HEK293 (cell line): ENCODE results near the gene PRPH2.

Experiments
- CTCF ChIA-PET: fragments of 350-600 bp; formaldehyde crosslinking; extraction: SDS; loops from one replicate; lab custom pipeline; 2021; ENCODE audit warnings: antibody characterized with exemption; lab: Yijun Ruan, JAX
- POLR2A ChIA-PET: fragments of 300-600 bp; formaldehyde crosslinking; extraction: SDS; loops from one replicate; lab custom pipeline; 2020; ENCODE audit warnings: antibody characterized with exemption, inconsistent platforms; lab: Yijun Ruan, JAX
- H3K27ac ChIP-seq: fragments of 200-500 bp; sonication (Bioruptor generic); 2 replicates; pipeline ENCODE4 v1.5.1; 2014; ENCODE audit warnings: low read depth, low read length, control low read depth, inconsistent platforms; ENCODE audit errors: extremely low read depth
- H3K36me3 ChIP-seq, 2 experiments: fragments of 200-500 bp in 1 of 2; sonication (Bioruptor generic) in 1 of 2; 1 replicate in 1 of 2; 2 replicates in 1 of 2; pipeline ENCODE4 v1.5.1; 2014 to 2017; ENCODE audit warnings: inconsistent platforms in 2 of 2, low read length in 2 of 2; ENCODE audit not compliant: control insufficient read depth in 2 of 2, insufficient read depth in 1 of 2
- H3K4me1 ChIP-seq: fragments of 200-500 bp; sonication (Bioruptor generic); 2 replicates; pipeline ENCODE4 v1.5.1; 2014; ENCODE audit warnings: mild to moderate bottlenecking, low read length, inconsistent platforms; ENCODE audit not compliant: control insufficient read depth, insufficient read depth
- H3K4me3 ChIP-seq: 2 replicates; pipeline ENCODE4 v1.5.1; 2011; ENCODE audit warnings: low read depth, mild to moderate bottlenecking, control low read depth, low read length, moderate library complexity
- H3K9me3 ChIP-seq: fragments of 200-500 bp; sonication (Bioruptor generic); 2 replicates; pipeline ENCODE4 v1.5.1; 2014; ENCODE audit warnings: low read depth, low read length, inconsistent platforms; ENCODE audit not compliant: control insufficient read depth, insufficient read depth
- MYNN ChIP-seq: fragments of 450-650 bp; formaldehyde crosslinking; IDR thresholded peaks from 2 replicates; pipeline ENCODE4 v1.5.1; 2016; ENCODE audit warnings: missing biosample characterization, missing genetic modification characterization, borderline replicate concordance
- ZNF335 ChIP-seq: fragments of 450-650 bp; formaldehyde crosslinking; conservative IDR thresholded peaks from 2 replicates; pipeline ENCODE4 v1.5.1; 2016; ENCODE audit warnings: missing biosample characterization, missing genetic modification characterization
- ZNF510 ChIP-seq: fragments of 450-650 bp; formaldehyde crosslinking; IDR thresholded peaks from 2 replicates; pipeline ENCODE4 v1.5.1; 2018; ENCODE audit warnings: mild to moderate bottlenecking, missing genetic modification characterization, missing biosample characterization; ENCODE audit not compliant: insufficient replicate concordance
- ZSCAN30 ChIP-seq: fragments of 450-650 bp; IDR thresholded peaks from 2 replicates; pipeline ENCODE4 v1.5.1; 2018; ENCODE audit warnings: missing biosample characterization, mild to moderate bottlenecking, missing genetic modification characterization, moderate library complexity
- TF ChIP-seq, protein P1 (sequence below): fragments of 450-650 bp; formaldehyde crosslinking; IDR thresholded peaks from 2 replicates; pipeline ENCODE4 v1.5.1; 2016; ENCODE audit warnings: missing biosample characterization, missing genetic modification characterization, borderline replicate concordance
- TF ChIP-seq, protein P2 (sequence below): fragments of 450-650 bp; formaldehyde crosslinking; IDR thresholded peaks from 2 replicates; pipeline ENCODE4 v1.5.1; 2016; ENCODE audit warnings: missing biosample characterization, missing genetic modification characterization
- TF ChIP-seq, protein P3 (sequence below): fragments of 450-650 bp; formaldehyde crosslinking; IDR thresholded peaks from 2 replicates; pipeline ENCODE4 v1.5.1; 2017; ENCODE audit warnings: missing biosample characterization, missing genetic modification characterization
- TF ChIP-seq, protein P4 (sequence below): fragments of 450-650 bp; formaldehyde crosslinking; conservative IDR thresholded peaks from 2 replicates; pipeline ENCODE4 v1.5.1; 2016; ENCODE audit warnings: low read depth, missing biosample characterization, missing genetic modification characterization

Gene PRPH2

DNA sequence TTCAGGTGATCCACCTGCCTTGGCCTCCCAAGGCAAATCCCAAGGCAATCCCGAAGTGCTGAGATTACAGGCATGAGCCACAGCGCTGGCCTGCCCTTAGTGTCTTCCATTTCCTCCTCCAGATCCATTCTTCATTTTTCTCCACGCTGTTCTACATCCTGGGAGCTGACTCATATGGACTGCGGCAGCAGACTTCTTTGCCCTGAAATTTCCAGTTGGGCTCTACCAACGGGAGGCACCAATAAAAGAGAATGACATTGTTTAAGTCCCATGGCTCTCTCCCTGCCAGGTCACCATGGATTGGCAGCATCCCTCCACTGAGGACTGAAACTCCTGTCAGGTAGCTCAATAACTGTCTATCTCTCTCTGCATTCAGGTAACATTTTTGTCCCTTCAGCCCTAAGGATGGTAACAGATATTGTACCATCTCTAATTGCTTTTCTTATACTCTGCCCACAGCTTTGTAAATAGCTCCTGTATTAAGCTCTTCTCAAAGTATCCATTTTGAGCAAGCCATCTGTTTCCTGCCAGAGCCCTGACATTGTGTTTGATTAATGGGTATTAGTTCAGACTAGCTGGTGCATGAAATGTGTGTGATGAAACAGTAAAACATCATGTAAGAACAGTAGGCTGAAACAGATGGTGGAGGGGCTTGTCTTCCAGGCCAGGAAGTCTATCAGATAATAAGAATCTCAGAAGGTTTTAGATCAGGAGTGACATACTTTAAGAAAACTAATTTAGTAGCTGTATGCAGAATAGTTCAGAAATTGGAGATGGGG lies 19.9 kb upstream of the PRPH2 start (continued):
- TF ChIP-seq MYNN (tag by site-specific recombination) (no peak), ZNF510 (tag by site-specific recombination) (no peak), ZNF335 (tag by site-specific recombination) (peak; percentile 22; the same call in 1 of the 2 replicates)
- TF ChIP-seq, protein P1, sequence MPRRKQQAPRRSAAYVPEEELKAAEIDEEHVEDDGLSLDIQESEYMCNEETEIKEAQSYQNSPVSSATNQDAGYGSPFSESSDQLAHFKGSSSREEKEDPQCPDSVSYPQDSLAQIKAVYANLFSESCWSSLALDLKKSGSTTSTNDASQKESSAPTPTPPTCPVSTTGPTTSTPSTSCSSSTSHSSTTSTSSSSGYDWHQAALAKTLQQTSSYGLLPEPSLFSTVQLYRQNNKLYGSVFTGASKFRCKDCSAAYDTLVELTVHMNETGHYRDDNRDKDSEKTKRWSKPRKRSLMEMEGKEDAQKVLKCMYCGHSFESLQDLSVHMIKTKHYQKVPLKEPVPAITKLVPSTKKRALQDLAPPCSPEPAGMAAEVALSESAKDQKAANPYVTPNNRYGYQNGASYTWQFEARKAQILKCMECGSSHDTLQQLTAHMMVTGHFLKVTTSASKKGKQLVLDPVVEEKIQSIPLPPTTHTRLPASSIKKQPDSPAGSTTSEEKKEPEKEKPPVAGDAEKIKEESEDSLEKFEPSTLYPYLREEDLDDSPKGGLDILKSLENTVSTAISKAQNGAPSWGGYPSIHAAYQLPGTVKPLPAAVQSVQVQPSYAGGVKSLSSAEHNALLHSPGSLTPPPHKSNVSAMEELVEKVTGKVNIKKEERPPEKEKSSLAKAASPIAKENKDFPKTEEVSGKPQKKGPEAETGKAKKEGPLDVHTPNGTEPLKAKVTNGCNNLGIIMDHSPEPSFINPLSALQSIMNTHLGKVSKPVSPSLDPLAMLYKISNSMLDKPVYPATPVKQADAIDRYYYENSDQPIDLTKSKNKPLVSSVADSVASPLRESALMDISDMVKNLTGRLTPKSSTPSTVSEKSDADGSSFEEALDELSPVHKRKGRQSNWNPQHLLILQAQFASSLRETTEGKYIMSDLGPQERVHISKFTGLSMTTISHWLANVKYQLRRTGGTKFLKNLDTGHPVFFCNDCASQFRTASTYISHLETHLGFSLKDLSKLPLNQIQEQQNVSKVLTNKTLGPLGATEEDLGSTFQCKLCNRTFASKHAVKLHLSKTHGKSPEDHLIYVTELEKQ (tag by site-specific recombination) = peak; percentile 39; the same call in 1 of the 2 replicates
- TF ChIP-seq, protein P2, sequence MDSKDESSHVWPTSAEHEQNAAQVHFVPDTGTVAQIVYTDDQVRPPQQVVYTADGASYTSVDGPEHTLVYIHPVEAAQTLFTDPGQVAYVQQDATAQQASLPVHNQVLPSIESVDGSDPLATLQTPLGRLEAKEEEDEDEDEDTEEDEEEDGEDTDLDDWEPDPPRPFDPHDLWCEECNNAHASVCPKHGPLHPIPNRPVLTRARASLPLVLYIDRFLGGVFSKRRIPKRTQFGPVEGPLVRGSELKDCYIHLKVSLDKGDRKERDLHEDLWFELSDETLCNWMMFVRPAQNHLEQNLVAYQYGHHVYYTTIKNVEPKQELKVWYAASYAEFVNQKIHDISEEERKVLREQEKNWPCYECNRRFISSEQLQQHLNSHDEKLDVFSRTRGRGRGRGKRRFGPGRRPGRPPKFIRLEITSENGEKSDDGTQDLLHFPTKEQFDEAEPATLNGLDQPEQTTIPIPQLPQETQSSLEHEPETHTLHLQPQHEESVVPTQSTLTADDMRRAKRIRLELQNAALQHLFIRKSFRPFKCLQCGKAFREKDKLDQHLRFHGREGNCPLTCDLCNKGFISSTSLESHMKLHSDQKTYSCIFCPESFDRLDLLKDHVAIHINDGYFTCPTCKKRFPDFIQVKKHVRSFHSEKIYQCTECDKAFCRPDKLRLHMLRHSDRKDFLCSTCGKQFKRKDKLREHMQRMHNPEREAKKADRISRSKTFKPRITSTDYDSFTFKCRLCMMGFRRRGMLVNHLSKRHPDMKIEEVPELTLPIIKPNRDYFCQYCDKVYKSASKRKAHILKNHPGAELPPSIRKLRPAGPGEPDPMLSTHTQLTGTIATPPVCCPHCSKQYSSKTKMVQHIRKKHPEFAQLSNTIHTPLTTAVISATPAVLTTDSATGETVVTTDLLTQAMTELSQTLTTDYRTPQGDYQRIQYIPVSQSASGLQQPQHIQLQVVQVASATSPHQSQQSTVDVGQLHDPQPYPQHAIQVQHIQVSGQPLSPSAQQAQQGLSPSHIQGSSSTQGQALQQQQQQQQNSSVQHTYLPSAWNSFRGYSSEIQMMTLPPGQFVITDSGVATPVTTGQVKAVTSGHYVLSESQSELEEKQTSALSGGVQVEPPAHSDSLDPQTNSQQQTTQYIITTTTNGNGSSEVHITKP = peak; percentile 91
- TF ChIP-seq, all 188 proteins: peak for 10

DNA sequence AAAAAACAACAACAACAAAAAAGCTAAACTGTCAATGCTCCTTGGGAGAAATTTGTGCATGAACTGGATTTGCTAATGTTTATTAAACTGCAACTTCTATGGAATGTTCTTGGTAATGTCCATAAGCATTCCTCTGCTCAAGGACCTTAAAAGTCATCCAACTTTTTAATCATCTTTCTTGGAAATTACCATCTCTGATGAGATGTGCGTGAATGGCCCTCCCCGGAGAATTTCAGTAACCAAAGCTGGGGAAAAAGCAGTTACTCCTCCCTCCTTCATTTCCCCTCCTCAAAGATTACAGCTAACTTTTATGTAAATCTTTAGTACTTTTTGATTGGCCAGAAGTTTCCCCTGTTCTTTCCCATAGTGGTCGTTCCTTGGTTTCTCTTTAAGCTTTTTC lies 18.3 kb upstream of the PRPH2 start:
- ChIA-PET POLR2A (interaction anchor here (0.5 to 1.0 kb wide), 5 partner anchors 12 to 149 kb away, joined by 3 to 7 read pairs (median 4); no protein-coding TSS in a partner anchor), CTCF (interaction anchor here (0.6 to 2.4 kb wide), 3 partner anchors 13 to 766 kb away, joined by 3 to 9 read pairs (median 4); no protein-coding TSS in a partner anchor)
- H3K9me3 ChIP-seq = no peaks in the 10 kb centered on the region
- TF ChIP-seq, protein P3, sequence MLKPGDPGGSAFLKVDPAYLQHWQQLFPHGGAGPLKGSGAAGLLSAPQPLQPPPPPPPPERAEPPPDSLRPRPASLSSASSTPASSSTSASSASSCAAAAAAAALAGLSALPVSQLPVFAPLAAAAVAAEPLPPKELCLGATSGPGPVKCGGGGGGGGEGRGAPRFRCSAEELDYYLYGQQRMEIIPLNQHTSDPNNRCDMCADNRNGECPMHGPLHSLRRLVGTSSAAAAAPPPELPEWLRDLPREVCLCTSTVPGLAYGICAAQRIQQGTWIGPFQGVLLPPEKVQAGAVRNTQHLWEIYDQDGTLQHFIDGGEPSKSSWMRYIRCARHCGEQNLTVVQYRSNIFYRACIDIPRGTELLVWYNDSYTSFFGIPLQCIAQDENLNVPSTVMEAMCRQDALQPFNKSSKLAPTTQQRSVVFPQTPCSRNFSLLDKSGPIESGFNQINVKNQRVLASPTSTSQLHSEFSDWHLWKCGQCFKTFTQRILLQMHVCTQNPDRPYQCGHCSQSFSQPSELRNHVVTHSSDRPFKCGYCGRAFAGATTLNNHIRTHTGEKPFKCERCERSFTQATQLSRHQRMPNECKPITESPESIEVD (tag by site-specific recombination) = no peak
- peak; percentile 39; the same call in 1 of the 2 replicates for TF ChIP-seq ZSCAN30 (tag by site-specific recombination)
- TF ChIP-seq, protein P4, sequence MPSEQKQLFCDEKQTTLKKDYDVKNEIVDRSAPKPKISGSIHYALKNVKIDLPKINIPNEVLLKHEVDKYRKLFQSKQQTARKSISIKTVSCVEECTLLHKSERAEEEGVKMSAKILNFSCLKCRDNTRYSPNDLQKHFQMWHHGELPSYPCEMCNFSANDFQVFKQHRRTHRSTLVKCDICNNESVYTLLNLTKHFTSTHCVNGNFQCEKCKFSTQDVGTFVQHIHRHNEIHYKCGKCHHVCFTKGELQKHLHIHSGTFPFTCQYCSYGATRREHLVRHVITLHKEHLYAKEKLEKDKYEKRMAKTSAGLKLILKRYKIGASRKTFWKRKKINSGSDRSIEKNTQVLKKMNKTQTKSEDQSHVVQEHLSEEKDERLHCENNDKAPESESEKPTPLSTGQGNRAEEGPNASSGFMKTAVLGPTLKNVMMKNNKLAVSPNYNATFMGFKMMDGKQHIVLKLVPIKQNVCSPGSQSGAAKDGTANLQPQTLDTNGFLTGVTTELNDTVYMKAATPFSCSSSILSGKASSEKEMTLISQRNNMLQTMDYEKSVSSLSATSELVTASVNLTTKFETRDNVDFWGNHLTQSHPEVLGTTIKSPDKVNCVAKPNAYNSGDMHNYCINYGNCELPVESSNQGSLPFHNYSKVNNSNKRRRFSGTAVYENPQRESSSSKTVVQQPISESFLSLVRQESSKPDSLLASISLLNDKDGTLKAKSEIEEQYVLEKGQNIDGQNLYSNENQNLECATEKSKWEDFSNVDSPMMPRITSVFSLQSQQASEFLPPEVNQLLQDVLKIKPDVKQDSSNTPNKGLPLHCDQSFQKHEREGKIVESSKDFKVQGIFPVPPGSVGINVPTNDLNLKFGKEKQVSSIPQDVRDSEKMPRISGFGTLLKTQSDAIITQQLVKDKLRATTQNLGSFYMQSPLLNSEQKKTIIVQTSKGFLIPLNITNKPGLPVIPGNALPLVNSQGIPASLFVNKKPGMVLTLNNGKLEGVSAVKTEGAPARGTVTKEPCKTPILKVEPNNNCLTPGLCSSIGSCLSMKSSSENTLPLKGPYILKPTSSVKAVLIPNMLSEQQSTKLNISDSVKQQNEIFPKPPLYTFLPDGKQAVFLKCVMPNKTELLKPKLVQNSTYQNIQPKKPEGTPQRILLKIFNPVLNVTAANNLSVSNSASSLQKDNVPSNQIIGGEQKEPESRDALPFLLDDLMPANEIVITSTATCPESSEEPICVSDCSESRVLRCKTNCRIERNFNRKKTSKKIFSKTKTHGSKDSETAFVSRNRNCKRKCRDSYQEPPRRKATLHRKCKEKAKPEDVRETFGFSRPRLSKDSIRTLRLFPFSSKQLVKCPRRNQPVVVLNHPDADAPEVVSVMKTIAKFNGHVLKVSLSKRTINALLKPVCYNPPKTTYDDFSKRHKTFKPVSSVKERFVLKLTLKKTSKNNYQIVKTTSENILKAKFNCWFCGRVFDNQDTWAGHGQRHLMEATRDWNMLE = no peak
- H3K4me1 ChIP-seq = peaks cover 15% of the 10 kb centered on the region
- H3K4me3 ChIP-seq = no peak overlapping the region
- H3K27ac ChIP-seq = no peak overlapping the region
- H3K36me3 ChIP-seq = peaks cover 0 to 5% of the 10 kb centered on the region in 2 experiments; a peak in 1 of 3 replicates
